Uterine smooth muscle cell (primary cell): Measurements from ENCODE around the gene ACTL6B. TPM values are rescaled to one million over a fixed set of nuclear protein-coding genes. Genes with fewer than 3 reads are reported as not detected.

Source experiments
- total RNA-seq: library from RNA; depleted of rRNA; stranded (reverse); fragments of >200 nt; gene quantifications from 2 replicates; pipeline ENCODE4 v1.2.3, GENCODE V29; 2014

Gene ACTL6B
- total RNA-seq, result not detected in 2 replicates

DNA sequence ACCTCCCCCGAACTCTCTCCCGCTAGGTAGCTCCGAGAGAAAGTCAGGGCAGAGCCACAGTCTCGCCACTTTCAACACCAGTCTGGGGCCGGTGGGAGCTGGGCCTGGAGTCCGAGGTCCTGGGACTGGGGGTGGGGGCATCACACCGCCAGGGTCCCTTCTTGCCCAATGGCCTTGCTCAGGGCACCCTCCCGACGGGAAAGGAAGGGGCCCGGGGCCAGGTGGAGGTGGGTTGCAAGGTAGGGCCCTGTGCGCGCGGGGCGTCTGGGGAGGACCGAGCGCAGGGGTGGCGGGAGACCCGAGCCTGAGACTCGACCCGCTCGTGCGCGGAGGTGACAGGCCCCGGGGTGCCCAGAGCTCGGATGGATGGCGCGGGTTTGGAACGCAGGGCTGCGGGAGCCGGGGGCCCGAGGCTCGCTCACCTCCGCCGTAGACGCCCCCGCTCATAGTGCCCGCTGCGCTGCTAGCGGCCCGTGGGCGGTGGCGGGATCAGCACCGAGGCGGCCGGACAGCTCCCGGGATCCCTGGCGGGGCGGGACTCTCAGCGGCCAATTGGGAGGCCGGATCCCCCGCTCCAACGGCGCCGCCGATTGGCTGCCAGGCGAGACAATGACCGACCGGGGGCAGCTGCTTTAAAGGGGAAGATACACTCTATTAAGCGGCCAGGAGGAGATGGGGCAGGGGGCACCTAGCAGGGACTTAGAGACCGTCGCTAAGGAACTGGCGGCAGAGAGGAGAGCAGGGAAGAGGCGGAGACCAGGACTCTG lies at the start of gene ACTL6B:
Gene ACTL6B, minus strand, starts transcription at position 541 of the 767 bp plus-strand sequence. Its CDS starts 94 bp downstream, at position 447.

GRCh38 chr7:100694098-100694745 lies 38.0 kb upstream of the ACTL6B start, which contains the start of gene GIGYF1:
Gene GIGYF1, minus strand, starts transcription at chr7:100694250. Its CDS starts 6,012 bp downstream, at chr7:100688238.

DNA sequence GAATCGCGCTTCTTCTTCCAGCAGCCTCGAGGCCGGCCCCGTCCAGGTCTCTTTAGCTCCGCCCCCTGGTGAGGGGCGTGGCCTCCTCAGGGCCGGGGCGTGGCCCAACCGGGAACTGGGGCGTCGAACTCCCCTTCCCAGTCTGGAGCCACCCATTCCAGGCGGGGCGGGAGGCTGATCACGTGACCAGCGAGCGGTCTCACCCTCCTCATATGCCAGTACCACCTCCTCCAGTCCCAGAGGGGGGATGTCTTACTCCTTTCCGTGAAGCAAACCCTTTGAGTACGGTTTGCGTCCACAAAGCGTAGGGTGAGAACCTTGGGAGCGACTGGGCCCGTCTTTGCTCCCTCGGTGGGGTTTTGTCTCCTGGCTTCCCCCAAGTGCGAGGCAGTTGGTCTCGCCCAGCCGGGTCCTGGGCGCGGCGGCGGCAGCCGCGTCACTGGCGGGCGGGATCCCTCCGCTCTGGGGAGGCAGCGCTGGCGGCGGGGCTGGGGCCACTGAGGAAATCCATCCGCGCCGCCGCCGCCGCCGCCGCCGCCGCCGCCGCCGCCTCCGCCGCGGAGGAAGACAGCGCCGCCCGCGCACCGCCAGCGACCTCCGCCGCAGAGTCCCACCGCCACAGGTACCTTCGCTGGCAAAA lies 17.2 kb upstream of the ACTL6B start, which contains the start of gene GNB2:
Gene GNB2, plus strand, starts transcription at position 439 of the 640 bp plus-strand sequence. CDS start 2,526 bp downstream, outside the sequence.

GRCh38 chr7:100641463-100641859 lies 14.8 kb downstream of the ACTL6B start, which contains the start of gene TFR2:
Gene TFR2, minus strand, starts transcription at chr7:100641552. Its CDS starts 43 bp downstream, at chr7:100641509.

DNA sequence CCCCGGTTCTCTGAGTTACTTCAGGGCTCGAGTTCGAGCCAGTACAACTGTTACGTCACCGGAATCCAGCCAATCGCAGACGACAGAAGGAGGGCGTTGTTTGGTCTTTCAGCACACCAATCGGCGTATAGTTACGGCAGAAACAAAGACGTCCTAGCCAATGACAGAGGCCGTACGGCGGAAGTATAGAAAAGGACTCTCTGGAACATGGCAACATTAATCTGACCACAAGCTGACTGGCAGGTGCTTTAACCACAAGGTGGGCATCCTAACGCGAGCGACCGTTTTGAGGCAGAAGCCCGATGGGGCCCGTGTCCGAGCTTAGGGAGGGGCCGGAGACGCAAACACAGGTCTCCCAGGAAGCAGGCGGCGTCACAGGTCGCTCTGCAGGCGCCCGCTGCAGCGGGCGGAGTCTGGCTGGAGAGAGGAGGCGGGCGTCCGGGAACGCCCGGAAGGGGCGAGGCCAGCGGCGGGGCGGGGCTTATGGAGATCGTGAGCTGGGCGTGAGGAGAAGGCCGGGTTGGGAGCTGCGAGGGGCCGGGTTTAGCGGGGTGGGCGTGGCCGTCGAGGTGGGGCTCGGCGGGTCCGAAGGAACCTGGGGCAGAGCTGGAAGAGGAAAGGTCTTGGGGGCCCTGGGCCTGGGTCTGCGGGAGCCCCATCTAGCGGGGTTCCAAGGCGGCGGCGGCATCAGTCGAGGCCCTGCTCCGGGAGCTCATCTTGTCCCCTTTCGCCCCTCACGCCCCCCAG lies 44.1 kb downstream of the ACTL6B start, which contains the start of gene MOSPD3:
Gene MOSPD3, plus strand, starts transcription at position 558 of the 747 bp plus-strand sequence. CDS start 252 bp downstream, outside the sequence.

Other genes starting within 250 kb of the ACTL6B start
- 1.4 TPM in 2 replicates for gene ZCWPW1, start 227.7 kb downstream of the ACTL6B start, total RNA-seq
- 28.5 and 40.4 TPM in 2 replicates for gene MEPCE, start 226.6 kb downstream of the ACTL6B start, total RNA-seq
- 32.9 and 36.2 TPM in 2 replicates for gene PPP1R35, start 220.0 kb downstream of the ACTL6B start, total RNA-seq
- gene SPACDR, start 192.2 kb downstream of the ACTL6B start, total RNA-seq, result 0.37 TPM in 1 of 2 replicates, not detected in the other
- gene TSC22D4, start 177.2 kb downstream of the ACTL6B start, total RNA-seq, result 23.0 and 23.6 TPM in 2 replicates
- 1.2 and 2.5 TPM in 2 replicates for gene NYAP1, start 172.5 kb downstream of the ACTL6B start, total RNA-seq
- 4.4 and 5.1 TPM in 2 replicates for gene AGFG2, start 117.2 kb downstream of the ACTL6B start, total RNA-seq
- gene SAP25, start 82.5 kb downstream of the ACTL6B start, total RNA-seq, result not detected in 2 replicates
- gene LRCH4, start 70.3 kb downstream of the ACTL6B start, total RNA-seq, result 17.7 and 21.7 TPM in 2 replicates
- 0.55 and 1.4 TPM in 2 replicates for gene FBXO24, start 70.1 kb downstream of the ACTL6B start, total RNA-seq
- 79.7 and 107 TPM in 2 replicates for gene PCOLCE, start 54.1 kb downstream of the ACTL6B start, total RNA-seq
- 3.5 and 5.6 TPM in 2 replicates for gene MOSPD3, start 43.9 kb downstream of the ACTL6B start, total RNA-seq
- 0.33 and 0.37 TPM in 2 replicates for gene TFR2, start 14.9 kb downstream of the ACTL6B start, total RNA-seq
- gene GNB2, start 17.3 kb upstream of the ACTL6B start, total RNA-seq, result 64.2 and 93.7 TPM in 2 replicates
- 23.5 and 32.0 TPM in 2 replicates for gene GIGYF1, start 37.8 kb upstream of the ACTL6B start, total RNA-seq
- 33.4 and 51.5 TPM in 2 replicates for gene POP7, start 49.7 kb upstream of the ACTL6B start, total RNA-seq
- gene EPO, start 64.0 kb upstream of the ACTL6B start, total RNA-seq, result not detected in 2 replicates
- not detected in 2 replicates for gene ZAN, start 77.1 kb upstream of the ACTL6B start, total RNA-seq
- gene EPHB4, start 171.1 kb upstream of the ACTL6B start, total RNA-seq, result 37.1 and 46.9 TPM in 2 replicates
- 10.8 and 13.5 TPM in 2 replicates for gene SLC12A9, start 196.3 kb upstream of the ACTL6B start, total RNA-seq
- 77.8 and 79.7 TPM in 2 replicates for gene TRIP6, start 210.9 kb upstream of the ACTL6B start, total RNA-seq
- 37.2 and 60.2 TPM in 2 replicates for gene SRRT, start 218.7 kb upstream of the ACTL6B start, total RNA-seq
- gene UFSP1, start 233.3 kb upstream of the ACTL6B start, total RNA-seq, result 7.2 and 9.9 TPM in 2 replicates
- 0.25 TPM in 1 of 2 replicates, not detected in the other for gene ACHE, start 239.4 kb upstream of the ACTL6B start, total RNA-seq